Measurements from ENCODE around the gene NUDT5.
"Not testable (repeated sequence)": the region's sequence is repeated elsewhere in the genome, so short reads cannot be mapped to it uniquely, and the experiment has no call there.

The NUDT5 gene

GRCh38 chr10:12202226-12202625, 6.5 kb upstream of the NUDT5 start:
- DNase-seq = no peak

GRCh38 chr10:12201543-12201942, 5.9 kb upstream of the NUDT5 start:
- no peak for DNase-seq

GRCh38 chr10:12200850-12201249, 5.2 kb upstream of the NUDT5 start:
- no peak for DNase-seq

- no peak for DNase-seq
Measured at GRCh38 chr10:12198156-12198555, 2.5 kb upstream of the NUDT5 start.

- DNase-seq = no peak
Measured at GRCh38 chr10:12196531-12197211, 980 bp upstream of the NUDT5 start.

- DNase-seq = no peak
Measured at GRCh38 chr10:12195281-12195602, 449 bp downstream of the NUDT5 start.

GRCh38 chr10:12194752-12195271, 879 bp downstream of the NUDT5 start:
- DNase-seq = peak; percentile 28

GRCh38 chr10:12193193-12193592, 2.5 kb downstream of the NUDT5 start:
- no peak for DNase-seq

- DNase-seq = no peak
Measured at GRCh38 chr10:12191715-12192114, 4.0 kb downstream of the NUDT5 start.

- DNase-seq = no peak
Measured at GRCh38 chr10:12189426-12189825, 6.3 kb downstream of the NUDT5 start.

GRCh38 chr10:12188656-12189055, 7.0 kb downstream of the NUDT5 start:
- no peak for DNase-seq

- DNase-seq = no peak
Measured at GRCh38 chr10:12187321-12187905, 8.3 kb downstream of the NUDT5 start.

- DNase-seq = peak; percentile 14
Measured at GRCh38 chr10:12186323-12186722, 9.4 kb downstream of the NUDT5 start.

- DNase-seq = no peak
Measured at GRCh38 chr10:12184165-12184564, 11.5 kb downstream of the NUDT5 start.

GRCh38 chr10:12181065-12181775, 14.5 kb downstream of the NUDT5 start:
- DNase-seq = peak; percentile 59

- DNase-seq = no peak
Measured at GRCh38 chr10:12180221-12180974, 15.3 kb downstream of the NUDT5 start.

GRCh38 chr10:12179606-12180170, 16.0 kb downstream of the NUDT5 start:
- no peak for DNase-seq

GRCh38 chr10:12177642-12178041, 18.0 kb downstream of the NUDT5 start:
- DNase-seq = no peak

GRCh38 chr10:12171512-12171911, 24.2 kb downstream of the NUDT5 start:
- not testable (repeated sequence) for DNase-seq

GRCh38 chr10:12165999-12166775, 29.5 kb downstream of the NUDT5 start:
- no peak for DNase-seq

GRCh38 chr10:12165036-12165435, 30.7 kb downstream of the NUDT5 start:
- DNase-seq = no peak

- DNase-seq = no peak
Measured at GRCh38 chr10:12164085-12164484, 31.6 kb downstream of the NUDT5 start.
